SW480 (cell line): ENCODE data around the gene TBCA.
"Not testable (repeated sequence)": the region's sequence is repeated elsewhere in the genome, so short reads cannot be mapped to it uniquely, and the experiment has no call there.

Source experiments
- DNase-seq: peaks from one replicate; pipeline ENCODE4 v3.0.0-alpha.2; 2016; ENCODE audit warnings: low spot score

The TBCA gene

DNA sequence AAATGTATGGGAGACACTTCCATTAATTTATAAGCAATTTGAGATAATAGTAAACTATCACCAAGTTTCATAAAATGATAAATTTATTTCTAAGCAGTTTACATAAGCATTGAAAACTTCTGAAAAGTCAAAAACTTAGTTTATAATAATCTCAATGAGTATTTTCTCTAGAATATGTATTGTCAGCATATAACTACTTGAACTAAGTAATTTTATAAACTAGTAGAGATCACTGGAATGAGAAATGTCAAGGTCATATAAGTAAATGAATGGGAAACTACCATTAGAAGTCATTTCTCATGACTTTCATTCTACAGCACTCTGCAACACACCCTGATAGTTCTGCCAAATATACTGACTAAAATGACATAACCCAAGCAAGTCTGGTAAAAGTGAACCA, 3.4 kb downstream of the TBCA start:
- no peak for DNase-seq

DNA sequence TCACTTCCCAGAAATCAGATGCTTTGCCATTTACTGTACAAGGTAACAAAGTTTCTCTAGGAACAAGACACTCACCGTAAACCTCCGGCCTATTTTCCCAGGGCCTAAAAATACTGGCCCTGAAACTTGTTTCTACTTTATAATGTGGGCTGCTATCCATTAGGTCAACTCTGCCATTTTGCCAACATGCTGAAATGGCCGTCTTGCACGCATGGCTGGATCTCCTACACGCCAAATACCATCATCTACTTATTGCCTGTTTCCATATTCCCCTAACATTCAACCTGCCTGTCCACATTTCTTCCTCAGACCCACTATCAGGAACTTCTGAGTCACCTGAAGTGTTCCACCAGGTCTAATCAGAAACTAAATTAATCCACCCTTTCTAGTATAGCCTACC, 4.7 kb downstream of the TBCA start:
- DNase-seq = no peak

DNA sequence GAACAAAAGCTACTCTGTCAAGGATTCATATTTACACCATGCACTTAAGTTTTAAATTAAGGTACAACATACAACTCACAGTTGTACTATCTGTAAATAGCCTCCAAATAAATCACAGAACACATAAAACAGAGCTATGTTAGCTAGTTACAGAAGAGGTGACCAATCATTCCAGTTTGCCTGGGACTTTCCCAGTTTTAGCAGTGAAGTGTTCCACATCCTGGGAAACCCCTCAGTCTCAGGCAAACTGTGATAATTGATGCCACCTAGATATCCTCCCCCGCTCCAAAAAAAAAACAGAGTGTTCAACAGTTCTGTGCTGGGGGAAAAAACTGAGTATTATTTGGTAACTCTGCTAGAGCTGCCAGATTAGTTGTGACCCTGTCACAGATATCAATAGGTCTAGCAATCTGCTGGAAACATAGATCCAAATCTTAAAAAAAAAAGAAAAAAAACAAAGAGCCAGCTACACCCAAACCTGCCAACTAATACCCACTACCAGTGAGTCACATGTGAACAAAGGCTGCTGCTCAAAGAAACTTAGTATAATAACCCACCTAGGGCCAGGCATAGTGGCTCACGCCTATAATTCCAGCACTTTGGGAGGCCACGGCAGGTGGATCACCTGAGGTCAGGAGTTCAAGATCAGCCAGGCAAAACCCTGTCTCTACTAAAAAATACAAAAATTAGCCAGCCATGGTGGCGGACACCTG, 5.7 kb downstream of the TBCA start:
- no peak for DNase-seq

DNA sequence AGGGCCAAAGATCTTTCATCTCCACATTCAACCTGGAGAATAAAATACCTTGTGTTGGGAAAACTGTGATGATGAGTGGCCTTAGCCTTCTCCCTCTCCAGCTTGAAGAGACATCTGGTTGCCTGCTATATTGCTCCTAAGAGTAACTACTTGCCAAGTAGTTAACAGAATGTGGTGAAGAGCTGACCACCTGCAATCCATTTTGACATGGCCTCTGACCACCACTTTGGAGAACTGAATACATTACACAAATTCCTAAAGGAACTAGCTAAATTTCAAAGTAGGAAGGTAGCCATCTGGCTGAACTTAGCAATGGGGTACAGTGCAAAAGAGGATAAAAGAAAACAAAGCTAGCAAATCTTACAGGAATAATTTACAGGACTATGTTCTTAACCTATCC, 7.2 kb downstream of the TBCA start:
- DNase-seq = no peak

DNA sequence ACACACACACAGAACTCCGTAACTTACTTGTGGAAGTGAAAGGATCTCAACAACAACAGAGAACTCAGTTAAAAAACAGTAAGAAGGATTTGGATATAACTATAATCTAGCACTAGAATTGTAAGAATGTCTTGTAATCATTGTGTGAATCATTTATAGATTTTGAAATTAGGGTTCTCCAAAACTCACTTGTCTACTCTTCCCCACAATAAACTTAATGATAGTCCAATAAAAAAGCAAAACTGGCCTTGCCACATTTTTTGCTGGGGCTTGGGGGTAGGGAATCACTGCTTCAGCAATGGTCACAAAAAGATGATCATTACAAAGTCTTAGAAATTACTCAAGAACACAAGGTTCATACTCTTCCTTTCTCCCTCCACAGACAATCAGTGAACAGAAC, 8.8 kb downstream of the TBCA start:
- no peak for DNase-seq

DNA sequence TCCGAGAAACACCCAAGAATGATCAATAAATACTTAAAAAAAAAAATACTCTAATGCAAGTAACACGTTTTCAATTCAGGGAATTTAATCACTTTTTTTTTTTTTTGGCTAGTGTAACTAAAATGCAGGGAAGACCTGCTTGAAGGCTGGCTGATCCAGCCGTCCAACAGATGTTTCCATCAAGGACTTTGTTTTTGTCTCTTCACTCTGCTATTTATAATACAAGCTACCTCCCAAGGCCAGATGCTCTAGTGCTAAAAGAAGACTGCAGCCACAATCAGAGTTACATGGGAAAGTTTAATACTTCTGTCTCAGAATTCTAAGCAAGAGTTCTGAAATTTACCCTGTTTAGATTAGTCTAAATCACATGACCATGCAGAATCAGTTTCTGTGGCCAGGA, 14.5 kb downstream of the TBCA start:
- no peak for DNase-seq

DNA sequence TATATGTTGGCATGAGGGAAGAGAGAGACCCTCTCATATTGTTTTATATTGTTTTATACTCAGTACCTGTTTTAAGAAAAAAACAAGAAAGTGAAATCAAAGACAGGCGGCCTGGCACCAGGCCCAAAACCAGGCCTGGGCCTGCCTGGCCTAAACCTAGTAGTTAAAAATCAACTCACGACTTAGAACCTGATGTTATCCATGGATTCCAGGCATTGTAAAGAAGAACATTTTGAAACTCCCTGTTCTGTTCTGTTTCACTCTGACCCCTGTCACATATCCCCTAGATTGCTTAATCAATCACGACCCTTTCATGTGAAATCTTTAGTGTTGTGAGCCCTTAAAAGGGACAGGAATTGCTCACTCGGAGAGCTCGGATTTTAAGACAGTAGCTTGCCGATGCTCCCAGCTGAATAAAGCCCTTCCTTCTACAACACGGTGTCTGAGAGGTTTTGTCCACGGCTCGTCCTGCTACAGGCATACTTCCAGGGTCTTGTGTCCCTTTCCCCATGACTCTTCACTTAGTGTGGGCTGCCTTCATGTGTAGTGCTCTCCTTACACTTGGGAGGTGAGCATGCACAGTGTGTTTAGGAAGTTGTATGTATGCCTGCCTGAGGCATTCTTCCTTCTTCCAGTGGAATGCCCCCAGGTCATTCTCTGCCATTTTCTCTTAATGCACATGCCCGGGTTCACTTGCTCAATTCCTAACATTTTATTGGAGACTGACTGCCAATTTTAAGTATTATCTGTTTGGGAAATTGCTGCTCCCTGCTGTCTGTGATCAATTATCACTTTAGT, 17.8 kb downstream of the TBCA start:
- DNase-seq = no peak

DNA sequence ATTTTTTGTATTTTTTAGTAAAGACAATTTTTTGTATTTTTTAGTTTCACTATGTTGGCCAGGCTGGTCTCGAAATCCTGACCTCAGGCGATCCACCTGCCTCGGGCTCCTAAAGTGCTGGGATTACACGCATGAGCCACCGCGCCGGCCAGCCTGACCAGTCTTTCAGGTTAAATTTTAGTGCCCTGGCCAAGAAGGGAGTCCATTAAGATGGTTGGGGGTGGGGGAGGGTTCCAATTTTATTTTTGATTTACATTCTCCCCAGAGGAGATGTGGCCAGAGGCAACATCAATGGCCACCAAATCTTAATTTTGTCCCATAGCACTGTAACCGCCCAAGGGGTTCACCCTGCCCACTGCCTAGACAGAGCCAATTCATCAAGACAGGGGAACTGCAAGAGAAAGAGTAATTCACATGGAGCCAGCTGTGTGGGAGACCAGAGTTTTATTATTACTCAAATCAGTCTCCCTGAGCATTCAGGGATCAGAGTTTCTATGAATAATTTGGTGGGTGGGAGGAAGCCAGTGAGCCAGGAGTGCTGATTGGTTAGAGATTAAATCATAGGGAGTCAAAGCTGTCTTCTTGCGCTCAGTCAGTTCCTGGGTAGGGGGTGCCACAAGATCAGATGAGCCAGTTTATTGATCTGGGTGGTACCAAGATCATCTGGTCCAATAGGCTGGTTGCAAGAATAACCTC, 24.7 kb downstream of the TBCA start:
- no peak for DNase-seq

DNA sequence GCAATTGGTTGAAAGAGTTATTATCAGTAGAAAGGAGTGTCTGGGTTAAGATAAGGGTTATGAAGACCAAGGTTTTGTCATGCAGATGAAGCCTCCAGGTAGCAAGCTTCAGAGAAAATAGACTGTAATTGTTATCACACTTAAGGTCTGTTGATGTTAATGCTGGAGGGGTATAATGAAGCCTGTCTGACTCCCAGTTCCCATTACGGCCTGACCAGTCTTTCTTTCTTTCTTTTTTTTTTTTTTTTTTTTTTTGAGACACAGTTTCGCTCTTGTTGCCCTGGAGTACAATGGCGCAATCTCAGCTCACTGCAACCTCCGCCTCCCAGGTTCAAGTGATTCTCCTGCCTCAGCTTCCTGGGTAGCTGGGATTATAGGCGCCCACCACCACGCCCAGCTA, 25.2 kb downstream of the TBCA start:
- DNase-seq = not testable (repeated sequence)

DNA sequence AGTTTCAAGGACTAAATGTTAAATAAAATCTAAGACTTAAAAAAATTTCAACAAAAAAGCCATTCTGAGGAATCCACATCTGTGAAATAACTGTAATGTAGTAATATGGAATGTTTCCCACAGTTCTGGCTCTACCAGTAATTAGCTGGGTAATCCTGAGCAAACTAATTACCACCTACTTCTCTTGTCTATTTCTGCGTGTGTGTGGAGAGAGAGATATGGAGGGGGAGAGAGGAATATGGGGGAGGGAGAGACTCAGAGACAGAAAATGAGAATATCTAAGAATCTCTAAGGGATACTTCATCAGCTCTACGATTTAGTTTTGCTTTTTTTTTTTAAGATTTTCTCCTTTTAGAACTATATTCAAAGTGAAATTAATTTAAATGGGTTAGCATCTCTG, 28.0 kb downstream of the TBCA start:
- DNase-seq = no peak

DNA sequence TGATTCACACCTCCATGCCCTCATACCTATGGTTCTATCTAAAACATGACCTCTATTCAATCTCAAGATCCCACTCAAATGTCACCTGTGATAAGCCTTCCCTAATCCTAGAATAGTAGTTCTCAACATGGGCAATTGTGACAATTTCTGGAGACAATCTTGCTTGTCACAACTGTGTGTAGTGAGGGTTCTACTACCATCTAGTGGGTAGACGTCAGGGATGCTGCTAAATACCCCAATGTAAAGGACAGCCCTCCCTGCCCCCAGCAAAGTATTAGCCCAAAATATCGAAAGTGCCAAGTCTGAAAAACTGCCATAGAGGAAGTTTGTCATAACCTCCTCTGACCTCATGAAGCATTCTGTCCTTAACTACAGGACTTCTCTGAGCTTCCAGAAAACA, 32.0 kb downstream of the TBCA start:
- DNase-seq = no peak

DNA sequence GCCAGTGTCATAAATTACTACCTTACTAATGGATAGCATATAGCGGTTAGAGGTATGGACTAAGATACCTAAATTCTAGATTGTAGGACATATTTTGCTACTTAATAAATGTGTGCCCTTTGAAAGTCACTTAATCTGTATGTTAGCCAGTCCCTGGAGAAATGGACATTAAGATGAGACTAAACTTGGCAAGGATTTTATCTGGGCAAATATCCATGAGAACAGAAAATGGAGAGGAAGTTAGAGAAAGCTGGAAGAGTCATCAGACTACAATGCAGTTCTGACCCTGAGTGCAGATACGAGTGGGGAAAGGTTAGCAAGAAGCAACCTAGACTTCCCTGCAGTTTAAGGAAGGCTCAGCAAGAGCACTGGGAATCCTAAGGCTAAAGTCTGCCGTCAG, 33.0 kb downstream of the TBCA start:
- no peak for DNase-seq

DNA sequence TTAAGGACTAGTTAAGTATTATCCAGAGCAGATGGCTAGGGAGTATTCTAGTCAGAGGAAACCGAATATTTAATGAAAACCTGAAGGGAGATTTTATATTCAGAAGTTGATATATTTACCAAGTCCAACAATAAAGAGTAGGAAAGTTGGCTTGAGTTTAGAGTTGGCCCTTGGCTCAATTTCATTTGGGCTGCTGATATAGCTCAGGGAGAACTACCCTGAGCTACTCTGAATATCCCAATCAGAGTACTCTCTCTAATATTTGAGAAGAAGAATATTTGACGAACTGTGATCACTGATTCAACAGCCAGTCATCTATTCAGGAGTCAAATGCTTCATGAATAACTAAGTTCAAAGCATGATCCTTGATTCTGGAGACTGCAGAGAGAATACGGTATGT, 34.5 kb downstream of the TBCA start:
- no peak for DNase-seq

DNA sequence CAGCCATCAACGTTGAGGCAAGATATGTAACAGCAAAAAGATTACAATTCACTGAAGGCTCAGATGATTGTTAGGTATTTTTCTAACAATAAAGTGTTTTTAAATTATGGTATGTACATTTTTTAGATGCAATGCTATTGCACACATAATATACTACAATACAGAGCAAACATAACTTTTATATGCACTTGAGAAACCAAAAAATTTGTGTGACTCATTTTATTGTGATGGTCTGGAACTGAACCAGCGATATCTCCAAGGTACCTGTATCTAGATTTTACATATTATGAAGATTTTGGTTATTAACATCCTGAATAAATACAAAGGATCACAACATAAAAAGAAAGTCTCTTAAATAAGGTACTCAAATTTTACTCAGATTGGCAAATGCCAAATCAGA, 41.3 kb downstream of the TBCA start:
- DNase-seq = no peak

DNA sequence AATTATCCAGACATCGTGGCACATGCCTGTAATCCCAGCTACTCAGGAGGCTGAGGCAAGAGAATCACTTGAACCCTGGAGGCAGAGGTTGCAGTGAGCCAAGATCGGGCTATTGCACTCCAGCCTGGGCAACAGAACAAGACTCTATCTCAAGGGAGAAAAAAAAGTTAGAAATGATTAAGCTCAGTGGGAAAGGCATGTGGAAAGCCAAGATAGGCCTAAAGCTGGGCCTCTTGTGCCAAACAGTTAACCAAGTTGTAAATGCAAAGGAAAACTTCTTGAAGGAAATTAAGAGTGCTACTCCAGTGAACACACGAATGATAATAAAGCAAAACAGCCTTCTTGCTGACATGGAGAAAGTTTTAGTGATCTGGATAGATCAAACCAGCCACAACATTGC, 43.0 kb downstream of the TBCA start:
- DNase-seq = no peak

DNA sequence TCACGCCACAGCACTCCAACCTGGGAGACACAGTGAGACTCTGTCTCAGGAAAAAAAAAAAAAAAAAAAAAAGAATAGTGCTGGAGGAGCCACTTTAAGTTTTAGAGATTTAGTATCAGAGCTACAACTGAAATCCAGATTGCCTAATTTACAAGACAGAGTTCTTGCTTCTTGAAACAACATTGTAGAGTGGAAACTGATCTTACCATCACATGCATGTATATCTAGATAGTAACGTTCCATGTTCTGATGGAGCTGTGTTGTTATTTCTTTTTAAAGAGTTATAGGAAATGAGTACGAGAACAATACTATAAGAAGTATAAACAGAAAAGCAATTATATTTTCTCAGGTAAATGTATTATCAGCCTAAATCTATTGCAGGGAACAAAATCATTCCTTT, 48.9 kb downstream of the TBCA start:
- DNase-seq = no peak

DNA sequence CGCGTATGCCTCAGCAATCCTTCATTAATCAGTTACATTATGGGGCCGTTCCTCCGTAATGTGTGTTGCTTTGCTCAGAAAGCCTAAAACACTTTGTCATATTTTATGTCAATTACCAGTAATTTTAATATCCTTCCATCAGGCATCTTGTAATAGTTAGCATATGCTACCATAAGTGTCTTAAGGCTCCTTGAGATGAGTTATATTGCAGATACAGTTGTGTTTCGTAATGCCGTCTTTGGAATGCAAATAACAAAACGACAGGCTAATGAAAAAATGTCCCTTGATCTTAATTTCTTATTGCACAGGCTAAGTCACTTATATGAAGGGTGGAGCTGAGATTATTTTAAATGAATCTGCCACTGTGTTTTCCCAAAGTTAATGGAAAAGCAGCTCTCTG, 50.5 kb downstream of the TBCA start:
- no peak for DNase-seq

DNA sequence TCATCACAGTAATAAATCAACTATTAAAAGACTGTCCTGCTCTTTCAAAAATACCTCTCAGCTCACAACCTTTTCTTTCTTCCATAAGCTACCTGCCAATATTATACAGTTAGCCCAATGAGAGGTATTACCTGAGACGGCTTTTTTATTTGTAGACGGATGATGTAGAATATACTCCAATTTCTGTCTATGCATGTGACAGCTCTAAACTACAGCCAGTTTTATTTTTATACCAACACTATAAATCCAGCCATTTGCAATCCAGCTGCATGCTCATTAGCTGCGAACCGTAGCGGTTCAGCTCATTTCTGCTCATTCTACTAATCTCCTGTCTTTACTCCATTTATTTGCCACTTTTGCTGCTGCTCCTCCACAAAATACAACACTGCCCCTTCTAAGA, 51.2 kb downstream of the TBCA start:
- DNase-seq = no peak

DNA sequence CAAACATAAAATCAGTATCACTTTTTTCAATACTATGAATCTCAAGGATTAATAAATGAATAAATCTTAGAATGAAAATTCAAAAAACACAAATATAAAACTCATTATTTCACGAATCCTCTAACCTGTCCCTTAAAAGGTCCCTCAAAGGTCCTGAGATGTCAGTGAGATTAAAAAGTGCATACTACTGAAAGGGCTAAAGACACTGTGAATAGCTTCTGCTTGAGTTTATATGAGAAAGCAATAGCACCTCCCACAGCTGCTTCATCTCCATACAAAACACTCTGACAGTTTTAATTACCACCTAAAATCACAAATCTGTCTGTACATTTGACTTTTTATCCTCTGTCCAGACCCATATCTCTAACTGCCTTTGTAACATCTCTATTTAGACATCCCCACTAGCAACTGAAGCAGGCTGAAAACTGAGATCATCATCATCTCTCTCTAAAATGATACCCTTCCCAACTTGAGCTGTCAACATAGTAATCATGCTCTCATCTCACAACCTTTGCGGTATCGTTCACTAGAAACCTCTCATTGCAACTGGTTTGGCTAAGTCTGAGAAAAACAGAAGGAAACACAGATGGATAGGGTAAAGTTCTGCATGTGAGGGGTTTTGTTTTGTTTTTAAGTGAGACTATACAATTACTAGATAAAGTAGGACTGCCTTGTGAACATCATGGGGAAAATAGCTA, 56.3 kb downstream of the TBCA start:
- no peak for DNase-seq

DNA sequence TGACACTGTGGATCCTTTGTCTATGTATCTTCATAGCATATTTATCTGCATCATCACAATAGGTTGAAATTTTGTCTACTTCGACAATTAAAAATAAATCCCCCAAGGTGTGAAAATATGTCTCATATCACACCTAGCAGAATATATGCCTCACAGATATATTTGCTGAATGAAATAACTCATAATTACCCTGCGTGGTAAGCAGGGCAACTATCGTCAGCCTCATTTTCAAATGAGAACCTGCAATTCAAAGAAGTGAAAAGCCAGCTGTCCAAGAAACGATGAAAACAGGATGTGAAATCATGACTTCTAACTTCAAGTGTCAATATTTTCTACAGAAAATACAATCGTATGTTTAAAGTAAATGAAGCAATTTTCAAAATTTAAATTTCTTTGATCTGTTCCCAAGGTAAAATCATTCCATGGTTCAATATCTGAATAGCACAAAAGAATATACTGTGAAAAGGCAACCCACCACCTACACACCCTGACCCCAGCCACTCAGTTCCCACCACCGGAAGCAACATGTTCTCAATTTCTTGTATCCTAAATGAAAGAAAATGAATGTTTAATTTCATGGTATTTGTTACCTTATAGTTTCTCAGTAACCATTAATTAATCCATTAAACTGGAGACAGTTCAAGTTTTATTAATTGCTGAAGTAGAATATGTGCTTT, 57.1 kb downstream of the TBCA start:
- no peak for DNase-seq

DNA sequence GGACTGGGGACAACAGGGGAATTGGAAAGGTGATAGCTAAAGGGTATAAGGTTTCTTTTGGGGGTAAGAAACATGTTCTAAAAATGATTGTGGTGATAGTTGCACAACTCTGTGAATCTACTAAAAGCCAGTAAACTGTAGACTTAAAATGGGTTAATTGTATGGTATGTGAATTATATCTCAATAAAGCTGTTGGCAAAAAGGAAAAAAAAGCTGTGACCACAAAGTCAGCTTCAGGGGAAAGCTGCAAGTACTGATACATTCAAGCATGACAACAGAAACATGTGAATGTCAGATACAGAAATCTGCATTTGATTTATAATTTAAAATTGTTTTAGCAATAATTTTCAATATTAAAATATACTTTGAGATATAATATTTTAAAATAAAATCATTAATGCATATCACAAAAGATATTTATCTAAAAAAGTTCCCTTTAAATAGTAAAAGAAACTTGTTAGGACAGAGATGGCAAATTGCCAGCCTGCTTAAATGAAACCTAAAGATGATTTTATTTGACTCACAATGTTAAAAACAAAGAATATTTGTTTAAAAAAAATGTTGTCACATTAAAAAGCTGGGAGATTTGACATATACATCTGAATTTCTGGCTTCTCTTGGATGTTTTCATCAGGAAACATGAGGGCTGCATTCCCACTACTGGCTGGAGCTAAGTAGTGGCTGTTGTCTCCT, 66.0 kb downstream of the TBCA start:
- no peak for DNase-seq

DNA sequence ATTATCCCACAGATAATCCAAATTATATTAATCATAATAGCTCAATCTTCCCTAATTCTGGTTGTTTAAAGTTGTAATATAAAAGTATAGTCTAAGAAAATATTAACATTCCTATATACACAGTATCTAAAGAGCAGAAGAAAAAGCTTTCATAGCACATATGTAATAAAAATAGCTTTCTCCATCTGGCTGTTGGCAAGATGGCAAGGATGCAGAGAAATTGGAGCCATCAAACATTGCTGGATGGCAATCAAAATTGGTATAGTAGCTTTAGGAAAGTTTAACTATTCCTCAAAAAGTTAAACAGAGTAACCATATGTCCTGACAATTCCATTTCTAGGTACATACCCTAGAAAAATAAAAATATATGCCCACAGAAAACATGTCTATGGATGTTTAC, 66.8 kb downstream of the TBCA start:
- DNase-seq = no peak
